ENCODE measurements around the gene MAD1L1. TPM values are rescaled to one million over a fixed set of nuclear protein-coding genes. Genes with fewer than 3 reads are reported as not detected.
"Not testable (repeated sequence)": the region's sequence is repeated elsewhere in the genome, so short reads cannot be mapped to it uniquely, and the experiment has no call there.

Gene MAD1L1
- total RNA-seq, 3 donors from 2014 or later, result 25.3 to 31.2 (median 26.2) TPM

GRCh38 chr7:2271273-2272026 is 38.7 kb upstream of the MAD1L1 start:
- DNase-seq (no peak), ATAC-seq (no peak)
- H3K4me3 ChIP-seq, result no peak overlapping the region
- H3K4me1 ChIP-seq (ENCODE audit: low read depth), result no peaks in the 10 kb centered on the region
- H3K36me3 ChIP-seq (ENCODE audit: low read depth), result no peaks in the 10 kb centered on the region
- no peak for TF ChIP-seq CTCF (IDR thresholded peaks at IDR 0.05)
- intact Hi-C loops (cut with DNase I, micrococcal nuclease), result no loop called here
- no peaks in the 10 kb centered on the region for H3K9me3 ChIP-seq

GRCh38 chr7:2270495-2270894 is 37.8 kb upstream of the MAD1L1 start:
- no peak for TF ChIP-seq CTCF (IDR thresholded peaks at IDR 0.05)
- H3K4me3 ChIP-seq, result no peak overlapping the region
- H3K9me3 ChIP-seq, result no peaks in the 10 kb centered on the region
- intact Hi-C loops (cut with DNase I, micrococcal nuclease), result no loop called here
- no peaks in the 10 kb centered on the region for H3K4me1 ChIP-seq (ENCODE audit: low read depth)
- H3K36me3 ChIP-seq (ENCODE audit: low read depth), result no peaks in the 10 kb centered on the region
- DNase-seq (no peak), ATAC-seq (no peak)

GRCh38 chr7:2269991-2270460 is 37.3 kb upstream of the MAD1L1 start:
- ATAC-seq, result no peak
- Histone ChIP-seq H3K4me1 (ENCODE audit: low read depth) (no peaks in the 10 kb centered on the region), H3K9me3 (no peaks in the 10 kb centered on the region), H3K4me3 (no peak overlapping the region), H3K36me3 (ENCODE audit: low read depth) (no peaks in the 10 kb centered on the region)
- intact Hi-C loops (cut with DNase I, micrococcal nuclease), result no loop called here
- no peak for TF ChIP-seq CTCF (IDR thresholded peaks at IDR 0.05)
- DNase-seq, result no peak

- H3K4me1 ChIP-seq (ENCODE audit: low read depth); H3K9me3 ChIP-seq; H3K4me3 ChIP-seq; H3K36me3 ChIP-seq (ENCODE audit: low read depth); DNase-seq; ATAC-seq; intact Hi-C loops (cut with DNase I, micrococcal nuclease): not testable (repeated sequence)
These were observed 36.6 kb upstream of the MAD1L1 start for GRCh38 chr7:2269089-2269990.

- DNase-seq (no peak), ATAC-seq (no peak)
- TF ChIP-seq CTCF (IDR thresholded peaks at IDR 0.05), result no peak
- Histone ChIP-seq H3K4me3 (no peak overlapping the region), H3K36me3 (ENCODE audit: low read depth) (no peaks in the 10 kb centered on the region), H3K9me3 (no peaks in the 10 kb centered on the region), H3K4me1 (ENCODE audit: low read depth) (no peaks in the 10 kb centered on the region)
- intact Hi-C loops (cut with DNase I, micrococcal nuclease), result no loop called here
These were observed 34.2 kb upstream of the MAD1L1 start for GRCh38 chr7:2266911-2267310.

- Histone ChIP-seq H3K4me1 (ENCODE audit: low read depth) (no peaks in the 10 kb centered on the region), H3K9me3 (no peaks in the 10 kb centered on the region), H3K4me3 (no peak overlapping the region), H3K36me3 (ENCODE audit: low read depth) (no peaks in the 10 kb centered on the region)
- DNase-seq, result no peak
- ATAC-seq, result no peak
- intact Hi-C loops (cut with DNase I, micrococcal nuclease), result no loop called here
- no peak for TF ChIP-seq CTCF (IDR thresholded peaks at IDR 0.05)
These were observed 31.4 kb upstream of the MAD1L1 start for GRCh38 chr7:2264158-2264557.
